GM10248 (cell line): ENCODE measurements around the gene MBD3.

ENCODE experiments used
- CTCF ChIA-PET: fragments of 300-600 bp; sonication (Branson Sonifier 250); formaldehyde crosslinking; extraction: SDS; loops from one replicate; lab custom pipeline; 2021; ENCODE audit warnings: antibody characterized with exemption; lab: Yijun Ruan, JAX
- POLR2A ChIA-PET: fragments of 350-650 bp; sonication (Branson Sonifier 250); formaldehyde crosslinking; extraction: SDS; loops from one replicate; lab custom pipeline; 2020; ENCODE audit warnings: antibody characterized with exemption; lab: Yijun Ruan, JAX
- DNase-seq: peaks from one replicate; pipeline ENCODE4 v3.0.0; 2012; ENCODE audit errors: extremely low spot score
- TF ChIP-seq, protein P1 (sequence below): IDR thresholded peaks from 2 replicates; pipeline ENCODE4 v1.5.1; 2012; ENCODE audit warnings: mild to moderate bottlenecking, low read depth; ENCODE audit errors: extremely low read depth, missing control alignments, control extremely low read depth

MBD3 gene

DNA sequence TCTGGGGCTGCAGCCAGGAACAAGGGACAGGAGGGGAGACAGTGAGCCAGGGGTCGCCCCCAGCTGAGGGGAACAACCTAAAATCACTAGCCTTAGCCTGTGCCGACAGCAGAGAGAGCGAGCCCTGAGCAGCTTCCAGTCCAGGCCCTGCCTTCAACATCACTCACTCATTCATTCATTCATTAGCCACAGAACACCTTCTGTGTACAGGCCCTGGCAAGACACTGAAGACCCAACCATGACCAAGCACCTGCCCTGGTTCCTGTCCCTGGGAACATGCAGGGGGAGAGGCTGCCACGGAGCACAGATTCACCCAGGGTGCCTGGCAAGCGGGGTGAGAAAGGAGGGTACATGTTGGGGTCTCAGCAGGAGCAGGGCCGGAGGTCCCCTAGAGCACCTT lies 29.4 kb downstream of the MBD3 start:
- no peak for DNase-seq
- ChIA-PET POLR2A (no interaction called here), CTCF (interaction anchor here (1.5 kb wide), 1 partner anchor 18 kb away, joined by 3 read pairs; no protein-coding TSS in a partner anchor)
- TF ChIP-seq, protein P1, sequence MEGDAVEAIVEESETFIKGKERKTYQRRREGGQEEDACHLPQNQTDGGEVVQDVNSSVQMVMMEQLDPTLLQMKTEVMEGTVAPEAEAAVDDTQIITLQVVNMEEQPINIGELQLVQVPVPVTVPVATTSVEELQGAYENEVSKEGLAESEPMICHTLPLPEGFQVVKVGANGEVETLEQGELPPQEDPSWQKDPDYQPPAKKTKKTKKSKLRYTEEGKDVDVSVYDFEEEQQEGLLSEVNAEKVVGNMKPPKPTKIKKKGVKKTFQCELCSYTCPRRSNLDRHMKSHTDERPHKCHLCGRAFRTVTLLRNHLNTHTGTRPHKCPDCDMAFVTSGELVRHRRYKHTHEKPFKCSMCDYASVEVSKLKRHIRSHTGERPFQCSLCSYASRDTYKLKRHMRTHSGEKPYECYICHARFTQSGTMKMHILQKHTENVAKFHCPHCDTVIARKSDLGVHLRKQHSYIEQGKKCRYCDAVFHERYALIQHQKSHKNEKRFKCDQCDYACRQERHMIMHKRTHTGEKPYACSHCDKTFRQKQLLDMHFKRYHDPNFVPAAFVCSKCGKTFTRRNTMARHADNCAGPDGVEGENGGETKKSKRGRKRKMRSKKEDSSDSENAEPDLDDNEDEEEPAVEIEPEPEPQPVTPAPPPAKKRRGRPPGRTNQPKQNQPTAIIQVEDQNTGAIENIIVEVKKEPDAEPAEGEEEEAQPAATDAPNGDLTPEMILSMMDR = no peak

DNA sequence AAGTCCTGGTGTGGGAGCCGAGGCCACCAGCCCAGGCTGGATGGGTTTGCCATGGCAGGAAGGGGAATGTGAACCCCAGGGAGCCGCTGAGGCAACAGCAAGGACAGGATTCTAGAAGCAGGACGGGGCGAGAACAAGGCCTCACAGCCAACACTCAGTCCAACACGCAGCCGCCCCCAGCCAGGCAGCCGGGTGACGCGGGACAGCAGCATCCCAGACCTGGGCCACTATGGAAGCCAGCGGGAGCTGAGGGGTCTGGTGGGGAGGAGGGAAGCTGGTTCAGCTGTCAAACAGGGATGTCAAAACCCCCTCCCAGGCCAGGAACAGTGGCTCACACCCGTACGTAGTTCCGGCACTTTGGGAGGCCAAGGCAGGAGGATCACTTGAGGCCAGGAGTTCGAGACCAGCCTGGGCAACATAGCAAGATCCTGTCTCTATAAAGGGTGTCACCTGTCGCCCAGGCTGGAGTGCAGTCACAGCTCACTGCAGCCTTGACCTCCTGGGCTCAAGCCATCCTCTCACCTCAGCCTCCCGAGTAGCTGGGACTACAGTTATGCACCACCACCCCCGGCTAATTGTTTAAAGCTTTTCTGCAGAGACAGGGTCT lies 31.3 kb downstream of the MBD3 start:
- ChIA-PET POLR2A (no interaction called here), CTCF (interaction anchor here (3.2 kb wide), 1 partner anchor 15 kb away, joined by 16 read pairs; no protein-coding TSS in a partner anchor)
- no peak for DNase-seq
- TF ChIP-seq, protein P1 = no peak

DNA sequence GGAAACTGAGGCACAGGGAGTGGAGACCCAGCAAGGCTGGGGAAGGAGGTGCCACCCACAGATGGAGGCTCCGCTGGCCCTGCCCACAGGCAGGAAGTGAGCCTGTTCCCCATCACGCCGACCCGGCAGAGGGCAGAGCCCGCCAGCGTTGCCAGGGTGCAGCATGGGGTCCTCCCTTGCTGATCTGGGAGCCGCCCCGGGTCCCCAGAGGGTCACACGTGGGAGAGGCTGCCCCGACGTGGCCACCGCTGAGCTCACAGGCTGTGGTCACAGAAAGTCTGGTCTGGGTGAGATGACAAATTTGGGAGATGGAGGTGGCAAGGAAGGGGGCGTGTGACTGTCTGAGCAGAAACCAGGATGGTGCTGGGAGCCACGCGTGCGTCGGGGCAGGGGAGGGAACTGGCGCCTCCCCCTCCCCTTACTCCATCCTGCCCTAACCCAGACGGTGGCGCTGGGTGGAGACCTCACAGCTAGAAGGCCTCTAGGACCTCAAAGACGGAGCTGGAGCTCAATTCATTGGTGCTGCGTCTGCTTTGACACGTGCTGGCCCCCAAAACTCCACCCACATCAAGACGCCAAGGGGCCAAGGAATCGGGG lies 32.3 kb downstream of the MBD3 start:
- no peak for DNase-seq
- CTCF ChIA-PET = interaction anchor here (3.2 kb wide), 1 partner anchor 14 kb away, joined by 16 read pairs; no protein-coding TSS in a partner anchor
- TF ChIP-seq, protein P1 = no peak
- POLR2A ChIA-PET = no interaction called here

DNA sequence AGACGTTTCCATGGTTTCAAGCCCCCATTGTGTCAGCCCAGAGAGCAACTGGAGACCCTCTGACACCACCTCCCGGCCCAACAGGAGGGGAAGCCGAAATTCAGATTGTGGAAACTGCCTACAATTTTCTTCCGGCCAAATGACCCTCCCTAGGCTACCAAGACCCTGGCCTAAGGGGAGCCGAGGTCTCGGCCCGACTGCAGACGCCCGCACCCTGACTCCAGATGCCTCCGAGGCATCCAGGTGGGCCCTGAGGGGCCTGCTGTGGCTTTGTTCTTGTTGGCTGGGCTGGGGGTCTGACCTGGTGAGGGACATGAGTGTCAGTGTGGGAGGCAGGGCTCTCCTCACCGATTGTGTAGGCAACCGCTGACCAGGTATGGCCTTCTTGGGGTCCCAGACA lies 34.1 kb downstream of the MBD3 start:
- DNase-seq = no peak
- POLR2A ChIA-PET = no interaction called here
- CTCF ChIA-PET = interaction anchor here (0.9 kb wide), 1 partner anchor 13 kb away, joined by 3 read pairs; no protein-coding TSS in a partner anchor
- TF ChIP-seq, protein P1 = no peak

DNA sequence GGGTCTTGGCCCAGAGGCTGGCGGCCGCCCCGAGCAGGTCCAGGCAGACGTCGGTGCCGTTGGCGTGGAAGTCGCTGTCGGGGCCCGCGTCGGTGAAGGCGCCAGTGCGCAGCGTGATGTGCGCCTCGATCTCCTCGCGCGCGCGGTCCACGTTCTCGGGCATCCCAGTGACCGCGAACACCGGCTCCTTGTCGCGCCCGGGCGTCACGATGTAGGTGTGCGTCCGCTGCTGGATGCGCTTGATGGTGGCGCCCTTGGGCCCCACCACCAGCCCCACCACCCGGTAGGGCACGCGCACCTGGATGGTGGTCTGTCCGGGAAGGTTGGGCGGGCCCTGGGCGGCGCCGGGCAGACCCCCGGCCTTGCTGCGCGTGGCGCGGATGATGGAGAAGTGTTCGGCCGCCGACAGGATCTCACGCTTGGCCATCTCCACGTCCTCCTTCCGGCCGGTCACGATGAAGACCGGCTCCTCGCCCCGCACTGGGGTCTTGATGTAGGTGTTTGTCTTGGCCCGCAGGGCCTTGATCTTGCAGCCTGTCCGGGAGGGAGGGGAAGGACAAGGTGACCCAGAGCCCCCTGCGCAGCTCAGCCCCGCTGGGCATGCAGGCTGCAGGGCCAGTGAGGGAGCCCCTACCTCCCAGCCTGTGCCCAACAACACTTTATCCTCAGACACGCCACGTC lies 36.1 kb downstream of the MBD3 start:
- DNase-seq = no peak
- ChIA-PET POLR2A (no interaction called here), CTCF (interaction anchor here (0.8 kb wide), 1 partner anchor 10 kb away, joined by 3 read pairs; no protein-coding TSS in a partner anchor)
- TF ChIP-seq, protein P1 = no peak

DNA sequence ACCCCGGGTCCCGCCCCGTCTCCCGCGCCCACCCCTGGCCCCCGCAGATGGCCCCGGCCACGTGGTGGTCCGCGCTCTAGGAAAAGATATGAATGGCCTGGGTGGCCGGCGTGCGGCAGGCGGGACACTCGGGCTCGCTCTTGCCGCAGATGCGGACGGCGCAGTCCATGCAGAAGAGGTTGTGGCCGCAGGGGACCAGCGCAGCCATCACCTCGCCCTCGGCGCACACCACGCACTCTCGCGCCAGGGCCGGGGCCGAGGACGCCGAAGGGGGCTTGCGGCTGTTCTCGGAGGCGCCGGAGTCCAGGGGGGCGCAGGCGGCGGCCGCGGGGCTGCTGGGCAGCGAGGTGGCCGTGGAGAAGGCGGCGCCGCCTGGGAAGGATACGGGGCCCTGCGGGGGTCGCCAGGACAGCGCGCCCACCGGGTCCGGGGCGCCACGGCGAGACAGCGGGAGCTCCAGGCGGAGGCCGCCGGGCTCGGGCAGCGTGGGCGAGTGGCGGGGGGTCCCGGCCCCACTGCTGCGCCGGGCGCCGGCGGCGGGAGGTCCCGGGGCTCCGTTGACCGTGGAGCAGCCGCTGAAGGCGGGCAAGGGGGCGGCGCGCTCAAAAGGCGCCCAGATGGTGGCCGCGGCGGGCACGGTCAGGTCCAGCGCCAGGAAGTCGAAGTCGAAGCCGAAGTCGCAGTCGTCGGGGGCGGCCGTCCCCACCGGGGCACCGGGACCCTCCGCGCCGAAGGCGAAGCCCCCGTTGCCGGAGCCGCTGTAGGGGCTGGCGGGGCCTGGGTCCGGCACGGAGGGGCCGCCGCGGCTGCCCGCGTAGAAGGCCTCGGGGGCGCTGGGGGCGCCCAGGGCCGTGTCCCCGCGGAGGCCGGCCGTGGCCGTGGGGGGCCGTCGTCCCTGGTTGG lies 36.9 kb downstream of the MBD3 start:
- no peak for DNase-seq
- CTCF ChIA-PET = no interaction called here
- POLR2A ChIA-PET = no interaction called here
- TF ChIP-seq, protein P1 = no peak
